GM12892 (cell line): ENCODE measurements around the gene NGEF.

Experiments used
- POLR2A ChIP-seq: IDR thresholded peaks from 2 replicates; pipeline ENCODE4 v1.6.1; 2011; ENCODE audit warnings: low read depth, low read length, control low read depth
- POLR2AphosphoS5 ChIP-seq: IDR thresholded peaks from 2 replicates; pipeline ENCODE4 v1.6.1; 2011; ENCODE audit warnings: low read depth, low read length, control low read depth
- TAF1 ChIP-seq: IDR thresholded peaks from 2 replicates; pipeline ENCODE4 v1.6.1; 2011; ENCODE audit warnings: low read depth, mild to moderate bottlenecking, control low read depth, low read length, borderline replicate concordance

DNA sequence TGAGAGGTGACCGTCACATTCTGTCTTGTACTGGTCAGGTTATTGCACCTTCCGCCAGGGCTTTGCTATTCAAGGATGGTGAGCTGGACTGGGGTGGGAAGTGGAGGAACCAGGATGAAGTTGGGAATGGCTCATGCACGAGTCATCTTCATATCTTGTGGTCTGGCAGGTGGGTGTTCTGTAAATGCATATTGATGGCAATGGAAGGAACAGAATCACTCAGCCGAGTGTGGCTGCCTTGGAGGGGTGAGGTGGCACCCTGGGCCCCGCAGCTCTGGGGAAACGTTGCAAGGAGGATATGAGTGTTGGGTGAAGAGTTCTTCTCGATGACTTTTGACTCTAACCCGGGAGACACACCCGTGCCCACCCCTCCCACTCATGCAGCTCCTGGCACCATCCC, 20.6 kb upstream of the NGEF start:
- TF ChIP-seq POLR2A (no peak), TAF1 (no peak), POLR2AphosphoS5 (no peak)
